ENCODE data around the gene GBE1.

Gene GBE1

DNA sequence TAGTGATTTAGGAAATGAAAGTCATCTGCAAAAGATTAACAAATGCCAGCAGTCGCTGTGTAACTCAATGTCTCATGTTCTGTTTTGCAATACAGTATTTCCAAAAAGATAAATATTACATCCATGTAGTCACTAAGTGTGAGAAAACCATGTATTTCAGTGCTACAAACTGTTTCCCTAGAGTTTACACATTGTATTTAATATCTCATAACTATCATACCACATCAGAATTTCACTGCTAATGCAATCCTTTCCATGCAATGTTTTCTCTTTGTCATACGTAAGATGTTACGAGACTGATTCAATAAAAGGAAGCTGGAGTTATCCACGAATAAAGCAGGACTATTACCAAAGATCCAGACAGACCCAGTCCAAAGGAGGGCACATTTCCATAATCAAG lies 269.4 kb downstream of the GBE1 start:
- CTCF ChIA-PET = interaction anchor here (0.5 to 0.9 kb wide), 2 partner anchors 10 to 201 kb away, joined by 4 read pairs; no protein-coding TSS in a partner anchor

More for the DNA sequence above, 269.4 kb downstream of the GBE1 start:
- H3K4me3 ChIP-seq (ENCODE audit: low read depth, low read length) = no peak overlapping the region
- TF ChIP-seq, protein P1, sequence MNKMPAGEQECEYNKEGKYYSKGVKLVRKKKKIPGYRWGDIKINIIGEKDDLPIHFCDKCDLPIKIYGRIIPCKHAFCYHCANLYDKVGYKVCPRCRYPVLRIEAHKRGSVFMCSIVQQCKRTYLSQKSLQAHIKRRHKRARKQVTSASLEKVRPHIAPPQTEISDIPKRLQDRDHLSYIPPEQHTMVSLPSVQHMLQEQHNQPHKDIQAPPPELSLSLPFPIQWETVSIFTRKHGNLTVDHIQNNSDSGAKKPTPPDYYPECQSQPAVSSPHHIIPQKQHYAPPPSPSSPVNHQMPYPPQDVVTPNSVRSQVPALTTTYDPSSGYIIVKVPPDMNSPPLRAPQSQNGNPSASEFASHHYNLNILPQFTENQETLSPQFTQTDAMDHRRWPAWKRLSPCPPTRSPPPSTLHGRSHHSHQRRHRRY (tag by site-specific recombination; IDR thresholded peaks at IDR 0.05) = no peak
- TF ChIP-seq ZNF202 (tag by site-specific recombination; IDR thresholded peaks at IDR 0.05; ENCODE audit: borderline replicate concordance) = no peak
- TF ChIP-seq REPIN1 (tag by site-specific recombination; IDR thresholded peaks at IDR 0.05; ENCODE audit: low read depth) = no peak
- TF ChIP-seq IKZF3 (tag by site-specific recombination; IDR thresholded peaks at IDR 0.05) = no peak
- TF ChIP-seq PRDM4 (tag by site-specific recombination; IDR thresholded peaks at IDR 0.05) = no peak
- no peak for TF ChIP-seq GLI4 (tag by site-specific recombination; IDR thresholded peaks at IDR 0.05)
- TF ChIP-seq ZBTB48 (tag by site-specific recombination; IDR thresholded peaks at IDR 0.05) = no peak
- TF ChIP-seq PRDM2 (tag by site-specific recombination; IDR thresholded peaks at IDR 0.05; ENCODE audit: borderline replicate concordance) = no peak
- TF ChIP-seq, protein P2, sequence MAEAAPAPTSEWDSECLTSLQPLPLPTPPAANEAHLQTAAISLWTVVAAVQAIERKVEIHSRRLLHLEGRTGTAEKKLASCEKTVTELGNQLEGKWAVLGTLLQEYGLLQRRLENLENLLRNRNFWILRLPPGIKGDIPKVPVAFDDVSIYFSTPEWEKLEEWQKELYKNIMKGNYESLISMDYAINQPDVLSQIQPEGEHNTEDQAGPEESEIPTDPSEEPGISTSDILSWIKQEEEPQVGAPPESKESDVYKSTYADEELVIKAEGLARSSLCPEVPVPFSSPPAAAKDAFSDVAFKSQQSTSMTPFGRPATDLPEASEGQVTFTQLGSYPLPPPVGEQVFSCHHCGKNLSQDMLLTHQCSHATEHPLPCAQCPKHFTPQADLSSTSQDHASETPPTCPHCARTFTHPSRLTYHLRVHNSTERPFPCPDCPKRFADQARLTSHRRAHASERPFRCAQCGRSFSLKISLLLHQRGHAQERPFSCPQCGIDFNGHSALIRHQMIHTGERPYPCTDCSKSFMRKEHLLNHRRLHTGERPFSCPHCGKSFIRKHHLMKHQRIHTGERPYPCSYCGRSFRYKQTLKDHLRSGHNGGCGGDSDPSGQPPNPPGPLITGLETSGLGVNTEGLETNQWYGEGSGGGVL (tag by site-specific recombination; IDR thresholded peaks at IDR 0.05) = no peak
- TF ChIP-seq ZNF585B (tag by site-specific recombination; IDR thresholded peaks at IDR 0.05) = no peak
- no peak for TF ChIP-seq ZNF214 (tag by site-specific recombination; IDR thresholded peaks at IDR 0.05; ENCODE audit: borderline replicate concordance)
- H3K27ac ChIP-seq (ENCODE audit: extremely low read depth, low read depth, low read length) = no peak overlapping the region
- POLR2A ChIA-PET = interaction anchor here (0.6 kb wide), 1 partner anchor 11 kb away, joined by 6 read pairs; no protein-coding TSS in a partner anchor
- no peaks in the 10 kb centered on the region for H3K36me3 ChIP-seq (ENCODE audit: control insufficient read depth in 2 of 2, insufficient read depth in 1 of 2, low read length in 2 of 2)
- H3K4me1 ChIP-seq (ENCODE audit: control insufficient read depth, insufficient read depth, low read length) = no peaks in the 10 kb centered on the region
- H3K9me3 ChIP-seq (ENCODE audit: control insufficient read depth, insufficient read depth, low read depth, low read length) = no peaks in the 10 kb centered on the region
